Superior temporal gyrus (tissue), 1 donor: ENCODE data around the gene HRK.

Source experiments
- DNase-seq: peaks from one replicate; pipeline ENCODE4 v3.0.0-alpha.2; 2016; ENCODE audit errors: extremely low spot score

HRK gene

DNA sequence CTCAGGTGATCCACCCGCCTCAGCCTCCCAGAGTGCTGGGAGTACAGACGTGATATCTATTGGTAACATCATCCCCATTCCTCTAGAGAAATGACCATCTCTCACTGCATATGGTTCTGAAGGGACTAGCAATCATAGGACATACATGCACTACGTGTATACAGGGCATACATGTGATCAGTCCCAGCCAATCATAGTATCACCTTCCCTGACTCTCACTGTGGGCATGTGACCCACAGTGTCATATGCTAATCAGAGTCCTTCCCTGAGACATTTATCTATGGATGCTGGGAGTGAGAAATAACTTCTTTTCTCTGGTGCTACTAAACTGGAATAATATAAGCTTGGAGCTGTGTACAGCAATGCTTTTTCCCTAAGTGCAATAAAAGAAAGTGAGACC, 17.4 kb upstream of the HRK start:
- DNase-seq = no peak

DNA sequence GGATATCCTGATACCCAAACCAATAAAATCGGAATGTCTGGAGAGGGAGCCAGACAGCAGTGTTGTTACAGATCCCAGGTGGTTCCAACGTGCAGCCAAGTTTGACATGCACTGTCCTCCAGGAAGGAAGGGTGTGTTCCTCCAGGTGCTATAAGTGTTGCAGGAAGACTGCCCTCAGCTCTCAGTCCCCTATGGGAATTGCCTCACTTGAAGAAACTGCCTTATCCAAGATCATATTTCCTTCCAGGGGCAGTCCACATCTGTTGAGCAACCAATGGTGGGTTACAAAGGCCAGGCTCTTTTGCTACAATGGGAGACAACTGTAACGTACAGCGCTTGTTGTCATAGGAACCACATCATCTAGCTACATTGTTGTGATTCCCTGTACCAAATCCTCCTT, 16.2 kb upstream of the HRK start:
- no peak for DNase-seq

DNA sequence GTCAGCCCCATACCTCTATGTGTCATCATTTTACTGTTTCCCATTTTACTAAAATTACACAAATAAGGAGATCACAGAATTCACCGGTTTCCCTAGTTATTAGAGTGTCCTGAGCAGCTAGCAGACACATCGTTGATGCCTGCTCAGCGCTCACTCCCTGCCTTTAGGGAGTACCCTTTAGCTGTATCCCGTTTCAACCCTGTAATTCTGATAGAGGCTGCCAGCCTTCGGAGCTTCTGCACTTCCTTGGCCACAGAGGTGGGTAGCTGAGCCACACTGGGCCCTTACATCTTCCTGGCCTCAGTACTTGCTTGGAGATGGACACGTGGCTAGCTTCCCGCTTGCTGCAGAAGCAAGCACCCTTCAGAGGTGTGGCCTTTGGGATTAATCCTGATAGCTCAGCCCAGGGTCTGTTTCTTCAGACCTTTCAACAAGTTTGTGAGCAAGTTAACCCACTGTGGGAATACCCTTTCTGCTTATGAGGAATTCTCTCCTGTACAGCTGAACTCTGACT, 15.2 kb upstream of the HRK start:
- DNase-seq = no peak

DNA sequence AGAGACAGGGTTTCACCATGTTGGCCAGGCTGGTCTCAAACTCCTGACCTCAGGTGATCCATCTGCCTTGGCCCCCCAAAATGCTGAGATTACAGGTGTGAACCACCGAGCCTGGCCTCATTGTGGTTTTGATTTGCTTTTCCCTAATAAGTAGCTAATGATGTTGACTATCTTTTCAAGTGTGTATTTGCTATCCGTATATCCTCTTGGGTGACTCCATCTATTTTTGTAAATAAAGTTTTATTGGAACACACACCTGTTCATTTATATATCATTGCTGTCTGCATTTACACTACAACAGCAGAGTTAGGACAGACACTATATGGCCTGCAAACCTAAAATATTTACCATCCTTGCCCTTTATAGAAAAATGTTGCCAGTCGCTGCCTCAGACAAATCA, 13.7 kb upstream of the HRK start:
- DNase-seq = no peak

DNA sequence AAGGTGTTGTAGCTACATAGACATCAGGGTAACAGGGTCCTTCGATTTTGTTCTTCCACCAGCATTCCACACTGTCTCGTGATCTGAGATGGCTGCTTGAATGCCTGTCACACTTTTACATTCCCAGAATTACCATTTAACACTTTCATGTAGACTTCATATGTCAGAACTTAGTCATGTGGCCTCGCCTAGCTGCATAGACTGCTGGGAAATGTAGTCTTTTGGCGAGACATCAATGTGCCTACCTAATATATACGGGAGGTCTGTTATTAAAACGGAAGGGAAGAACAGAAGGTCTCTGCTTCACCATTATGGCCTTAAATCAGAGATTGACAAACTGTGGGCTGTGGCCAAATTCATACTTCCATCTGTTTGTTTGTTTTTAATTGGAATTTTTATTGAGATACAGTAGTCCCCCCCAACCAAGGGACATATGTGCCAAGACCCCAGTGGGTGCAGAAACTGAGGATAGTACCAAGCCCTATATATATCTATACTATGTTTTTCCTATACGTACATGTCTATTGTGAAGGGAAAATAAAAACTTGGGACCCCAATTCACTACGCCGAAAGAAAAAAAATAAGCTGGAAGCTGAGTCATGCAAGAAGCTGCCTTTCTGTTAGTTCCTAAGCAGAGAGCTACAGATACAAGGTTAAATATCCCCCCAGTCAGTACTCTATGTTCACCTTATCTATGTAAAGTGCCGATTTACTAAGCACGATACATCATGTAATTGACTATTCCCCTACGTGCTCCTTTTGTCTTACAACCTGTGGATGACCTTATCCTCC, 11.3 kb upstream of the HRK start:
- DNase-seq = no peak

DNA sequence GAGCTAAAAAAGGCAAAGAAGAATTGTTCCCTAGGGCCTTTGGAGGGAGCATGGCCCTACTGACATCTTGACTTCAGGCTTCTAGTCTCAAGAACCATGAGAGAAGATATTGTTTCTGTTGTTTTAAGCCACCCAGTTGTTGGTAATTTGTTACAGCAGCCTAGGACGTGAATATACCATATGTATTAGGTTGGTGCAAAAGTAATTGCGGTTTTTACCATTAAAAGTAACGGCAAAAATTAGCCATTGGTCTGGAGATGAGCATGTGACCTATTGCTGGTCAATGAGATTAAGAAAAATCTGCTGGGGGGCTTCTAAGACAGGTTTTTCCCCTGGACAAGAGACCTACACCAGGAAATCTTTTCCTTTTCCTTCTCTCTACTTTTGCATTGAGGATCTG, 9.8 kb upstream of the HRK start:
- DNase-seq = no peak

DNA sequence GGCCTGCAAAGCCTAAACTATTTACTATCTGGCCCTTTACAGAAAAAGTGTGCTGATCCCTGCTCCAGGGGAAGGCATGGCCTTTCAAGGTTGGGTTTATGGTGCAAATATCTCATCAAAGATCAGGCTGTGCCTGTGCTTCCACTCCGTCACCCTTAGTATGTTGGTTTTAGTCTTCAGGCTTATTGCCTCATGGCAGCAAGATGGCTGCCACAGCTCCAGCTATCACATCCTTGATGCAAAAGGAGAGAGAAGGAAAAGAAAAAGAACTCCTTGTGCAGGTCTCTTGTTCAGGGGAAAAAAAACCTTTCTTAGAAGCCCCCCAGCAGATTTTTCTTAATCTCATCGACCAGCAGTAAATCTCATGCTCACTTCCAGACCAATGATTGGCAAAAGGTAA, 9.1 kb upstream of the HRK start:
- DNase-seq = no peak

DNA sequence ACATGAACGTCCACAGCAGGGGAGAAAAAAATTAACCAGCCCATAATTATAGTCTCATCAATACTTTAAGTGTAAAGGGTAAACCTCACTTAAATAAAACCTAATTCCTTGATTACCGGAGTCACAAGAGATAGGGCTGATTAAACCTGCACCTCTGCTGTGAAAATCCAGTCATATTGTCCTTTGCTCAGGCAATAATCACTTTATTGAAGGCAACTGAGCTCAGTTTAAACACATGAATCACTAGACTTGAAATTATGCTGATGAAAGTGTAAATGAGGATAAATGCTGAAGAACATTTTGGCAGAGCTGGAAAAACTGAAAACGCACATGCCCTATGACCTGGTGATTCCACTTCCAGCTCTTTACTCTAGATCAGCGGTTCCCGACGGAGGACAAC, 6.7 kb upstream of the HRK start:
- DNase-seq = no peak

DNA sequence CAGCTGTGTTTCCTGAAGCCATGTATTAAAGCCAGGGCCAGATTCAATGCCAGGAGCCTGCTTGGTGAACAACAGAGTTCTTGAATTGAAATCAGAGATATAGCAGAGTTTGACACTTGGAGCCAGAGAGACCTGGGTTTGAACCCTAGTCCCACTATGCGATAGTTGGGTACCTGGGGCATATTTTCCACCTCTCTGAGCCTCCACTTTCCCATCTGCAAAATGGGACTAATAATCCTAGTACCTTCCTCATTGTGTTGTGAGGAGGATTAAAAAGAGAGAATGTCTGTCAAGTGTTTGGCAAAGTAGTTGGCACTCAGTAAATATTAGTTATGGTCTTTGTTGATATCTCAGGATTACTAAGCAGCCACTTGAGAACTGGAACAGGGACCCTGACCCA, 6.0 kb upstream of the HRK start:
- DNase-seq = no peak

DNA sequence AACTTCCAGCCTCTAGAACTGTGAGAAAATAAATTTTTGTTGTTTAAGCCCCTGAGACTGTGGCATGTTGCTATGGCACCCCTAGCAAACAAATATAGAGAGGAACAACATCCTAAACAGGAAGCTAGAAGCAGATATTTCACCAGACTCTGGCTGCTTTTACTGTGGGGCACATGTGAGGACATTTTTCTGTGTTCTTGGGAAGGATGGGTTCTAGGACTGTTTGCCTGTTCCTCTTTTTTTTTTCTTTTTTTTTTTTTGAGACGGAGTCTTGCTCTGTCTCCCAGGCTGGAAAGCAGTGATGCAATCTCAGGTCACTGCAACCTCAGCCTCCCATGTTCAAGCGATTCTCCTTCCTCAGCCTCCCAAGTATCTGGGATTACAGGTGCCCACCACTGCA, 4.2 kb upstream of the HRK start:
- no peak for DNase-seq

DNA sequence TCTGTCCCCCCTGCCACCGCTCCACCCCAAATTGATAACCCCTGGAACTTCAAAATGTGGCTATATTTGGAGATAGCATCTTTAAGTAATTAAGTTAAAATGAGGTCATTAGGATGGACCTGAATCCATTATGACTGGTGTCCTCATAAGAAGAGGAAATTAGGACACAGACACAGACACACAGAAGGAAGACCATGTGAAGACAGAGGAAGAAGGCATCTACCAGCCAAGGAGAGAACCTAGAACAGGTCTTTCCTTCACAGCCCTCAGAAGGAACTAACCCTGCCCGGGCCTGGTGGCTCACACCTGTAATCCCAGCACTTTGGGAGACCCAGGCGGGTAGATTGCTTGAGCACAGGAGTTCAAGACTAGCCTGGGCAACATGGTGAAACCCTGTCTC, 3.6 kb upstream of the HRK start:
- DNase-seq = no peak

DNA sequence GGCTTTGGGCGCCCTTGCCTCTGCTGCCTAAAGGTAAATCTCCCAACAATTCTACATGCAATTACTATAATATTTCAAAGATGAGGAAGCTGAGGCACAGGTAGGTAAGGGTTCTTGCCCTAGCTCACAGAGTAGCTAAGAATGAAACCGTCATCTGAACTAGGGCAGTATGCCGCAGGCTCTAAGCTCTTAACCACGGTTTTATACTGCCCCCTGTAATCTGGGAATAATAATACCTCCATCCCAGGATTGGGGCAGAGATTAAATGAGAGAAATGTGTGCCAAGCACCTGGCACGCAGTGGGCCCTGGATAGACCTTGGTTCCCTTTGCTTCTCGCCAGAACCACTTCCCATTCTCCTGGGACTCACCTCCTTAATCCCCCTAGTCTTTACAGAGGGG, 1.5 kb upstream of the HRK start:
- peak; percentile 72 for DNase-seq

DNA sequence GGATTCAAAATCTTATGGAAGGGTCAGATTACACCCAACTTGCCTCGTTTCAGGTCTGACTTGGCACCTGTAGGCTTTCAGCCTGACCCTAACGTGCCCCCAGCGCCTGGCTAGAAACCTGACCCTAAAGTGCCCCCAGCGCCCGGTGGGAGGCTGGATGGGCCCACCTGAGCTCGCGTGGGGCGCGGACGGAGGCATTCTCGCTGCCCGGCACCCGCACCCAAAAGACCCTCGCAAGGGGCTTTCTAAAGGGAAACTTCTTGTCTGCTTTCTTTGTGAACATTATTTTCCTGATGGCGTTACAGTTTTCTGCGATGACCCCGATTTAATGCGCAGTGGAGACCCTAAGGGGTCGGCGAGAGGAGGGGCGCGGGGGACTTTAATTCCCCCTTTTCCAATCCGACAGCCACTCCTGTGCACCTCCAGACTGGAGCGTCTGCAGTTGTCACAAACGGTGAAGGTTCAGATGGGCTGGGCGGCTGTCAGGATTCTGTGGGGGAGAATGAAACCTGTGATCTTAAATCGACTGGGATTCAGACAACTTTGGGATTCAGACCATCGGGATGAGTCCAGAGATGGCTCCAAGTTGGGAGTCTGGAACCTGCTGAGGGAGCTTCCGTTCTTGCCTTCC, 751 bp upstream of the HRK start:
- DNase-seq = no peak

DNA sequence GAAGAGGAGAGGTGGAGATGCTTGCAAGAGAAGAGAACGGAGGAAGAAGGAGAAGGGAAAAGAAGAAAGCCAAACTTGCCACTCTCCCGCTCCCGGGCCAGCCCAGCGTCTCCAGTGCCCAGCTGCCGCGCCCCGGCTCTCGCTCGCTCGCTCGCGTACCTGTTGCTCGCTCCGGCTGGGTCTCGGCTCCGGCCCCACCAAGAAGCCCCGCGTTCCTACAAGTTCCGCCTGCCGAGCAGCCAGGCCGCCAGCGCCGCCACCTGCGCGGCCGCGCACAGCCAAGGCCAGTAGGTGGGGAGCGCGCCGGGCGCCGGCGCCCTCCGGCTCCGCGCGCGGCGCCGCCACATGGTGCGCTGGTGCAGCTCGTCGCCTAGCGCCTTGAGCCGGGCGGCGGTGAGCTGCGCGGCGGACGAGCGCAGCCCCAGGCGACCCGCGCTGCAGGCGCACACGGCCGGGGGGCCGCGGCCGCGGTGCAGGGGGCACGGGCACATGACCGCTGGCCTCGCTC, 370 bp downstream of the HRK start:
- no peak for DNase-seq

DNA sequence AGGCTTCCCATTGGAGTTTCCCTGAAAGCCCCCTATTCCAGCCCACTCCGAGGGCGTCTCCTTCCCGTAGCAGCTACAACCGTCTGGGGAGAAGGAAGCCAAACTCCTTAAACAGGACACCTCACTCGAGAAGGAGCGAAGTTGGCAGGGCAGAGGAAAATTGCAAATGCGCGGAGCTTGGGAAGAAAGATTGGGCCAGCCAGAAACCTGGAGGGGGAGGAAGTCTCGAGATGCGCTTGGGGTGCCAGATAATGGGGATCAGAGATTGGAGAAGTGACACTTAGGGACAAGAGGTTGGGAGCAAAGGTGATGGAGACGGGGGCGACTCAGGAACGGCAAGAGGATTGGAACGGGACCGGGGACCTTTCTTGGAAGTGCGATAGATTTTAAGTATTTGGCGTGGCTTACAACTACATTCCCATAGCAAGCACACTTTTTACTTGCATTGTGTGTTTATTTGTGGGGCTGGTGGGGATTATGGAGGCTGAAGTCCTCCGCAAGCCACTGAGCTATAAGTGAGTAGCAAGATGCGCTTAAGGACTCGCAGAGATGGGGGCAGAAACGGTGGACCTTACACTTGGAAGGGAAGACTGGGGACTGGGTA, 926 bp downstream of the HRK start:
- DNase-seq = no peak

DNA sequence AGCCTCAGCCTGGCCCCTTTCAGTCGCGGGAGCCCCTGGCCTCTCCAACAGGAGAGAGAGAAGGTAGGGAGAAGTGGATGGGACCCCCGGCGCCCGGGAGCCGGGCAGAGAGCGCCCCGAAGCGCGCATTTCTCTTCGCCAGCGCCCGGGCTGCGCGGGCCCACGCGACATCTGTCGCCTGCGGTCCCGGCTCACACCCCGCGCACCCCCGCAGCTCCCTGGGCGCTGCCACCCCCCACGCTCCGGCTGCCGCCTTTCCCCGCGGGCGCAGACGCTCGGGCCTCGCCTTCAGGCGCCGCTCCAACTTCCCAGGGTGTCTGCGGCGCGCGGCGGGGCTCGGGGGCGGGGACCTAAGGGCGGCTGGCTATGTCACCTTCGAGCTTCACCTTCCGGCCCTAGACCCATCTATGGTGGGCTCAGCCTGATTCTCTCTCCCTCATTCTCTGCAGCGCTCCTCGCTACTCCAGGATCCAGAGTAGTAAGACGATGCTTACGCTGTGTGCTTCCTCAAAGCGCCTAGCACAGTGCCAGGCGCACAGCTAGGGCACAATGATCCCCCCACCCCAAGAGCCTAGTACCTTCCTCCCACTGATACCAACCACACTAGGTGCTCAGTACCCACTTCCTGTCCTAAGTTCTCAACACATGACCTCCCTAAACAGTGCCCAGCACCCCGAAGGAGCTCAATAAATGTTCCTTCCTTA, 1.6 kb downstream of the HRK start:
- DNase-seq = no peak

DNA sequence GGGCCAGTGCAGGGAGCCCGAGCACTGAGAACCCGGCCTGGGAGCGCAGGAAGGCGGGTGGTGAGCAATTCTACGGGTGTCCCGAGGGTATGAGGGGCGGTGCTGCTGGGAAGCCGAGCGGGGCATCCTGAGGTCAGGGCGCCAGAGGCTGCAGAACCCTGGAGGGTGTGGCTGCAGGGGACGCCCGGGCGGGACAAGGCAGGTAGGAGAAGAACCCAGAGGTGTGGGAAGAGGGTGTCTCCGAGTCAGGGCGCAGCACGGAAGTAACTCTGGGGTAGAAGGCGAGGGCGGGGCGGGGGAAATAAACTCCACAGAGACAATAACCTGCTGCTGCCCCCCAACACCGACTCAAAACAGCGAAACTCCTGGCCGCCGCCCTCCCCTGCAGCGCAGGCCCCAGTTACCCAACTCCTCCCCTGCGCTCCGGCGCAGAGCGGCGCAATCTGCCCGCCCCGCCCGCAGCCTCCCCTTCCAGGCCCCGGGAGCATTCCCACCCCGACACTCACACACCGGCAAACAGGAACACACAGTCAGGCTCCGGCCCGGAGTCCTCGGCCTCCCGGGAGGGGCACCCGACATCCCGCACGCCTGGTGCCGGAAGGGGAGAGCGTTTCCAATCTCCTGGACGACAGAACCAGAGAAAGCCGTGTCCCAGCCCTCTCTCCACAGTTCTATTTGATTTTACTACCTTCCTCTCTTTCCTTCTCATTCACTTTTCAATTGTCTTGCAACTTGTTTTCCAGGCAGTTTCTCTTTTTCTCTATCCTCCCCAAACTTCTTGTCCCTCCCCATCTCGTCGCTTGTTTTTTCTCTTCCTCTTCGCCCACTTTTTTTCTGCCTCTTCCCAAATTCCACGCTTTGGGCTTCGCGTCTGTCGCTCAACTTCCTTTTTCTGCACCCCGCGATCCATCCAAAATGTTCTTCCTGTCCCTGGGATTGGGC, 2.4 kb downstream of the HRK start:
- DNase-seq = no peak

DNA sequence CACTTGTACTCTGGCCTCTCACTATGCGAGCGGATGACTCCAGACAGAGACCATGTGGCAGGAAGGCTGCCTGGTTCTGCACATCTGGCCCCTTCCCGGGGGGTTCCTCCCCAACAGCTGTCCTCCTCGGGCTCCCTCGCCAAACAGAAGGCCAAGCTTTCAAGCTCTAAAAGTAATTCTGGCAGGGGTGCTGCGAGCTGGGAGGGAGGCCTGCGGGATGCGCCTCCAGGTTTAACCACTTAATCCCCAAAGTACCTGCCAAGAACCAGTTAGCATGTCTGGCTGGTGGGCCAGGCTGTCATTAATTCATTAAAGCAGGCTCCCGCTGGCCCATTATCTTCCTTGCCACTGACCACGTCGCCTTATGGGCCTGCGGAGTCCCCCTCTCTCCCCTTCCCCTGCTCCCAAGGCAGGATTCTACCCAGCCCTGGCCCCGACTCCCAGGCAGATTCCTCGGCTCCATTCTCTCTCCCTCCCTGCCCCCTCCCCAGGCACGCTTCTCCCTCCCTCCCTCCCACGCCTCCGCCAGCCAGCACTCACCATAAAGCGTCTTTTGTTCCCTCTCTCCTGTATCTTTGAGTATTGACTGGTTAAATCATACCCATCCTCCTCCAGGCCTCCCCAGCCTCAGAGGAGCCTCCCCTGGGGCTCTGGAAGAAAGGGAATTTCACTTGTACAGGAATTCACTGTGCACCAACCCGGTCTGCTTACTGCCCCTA, 4.9 kb downstream of the HRK start:
- no peak for DNase-seq

DNA sequence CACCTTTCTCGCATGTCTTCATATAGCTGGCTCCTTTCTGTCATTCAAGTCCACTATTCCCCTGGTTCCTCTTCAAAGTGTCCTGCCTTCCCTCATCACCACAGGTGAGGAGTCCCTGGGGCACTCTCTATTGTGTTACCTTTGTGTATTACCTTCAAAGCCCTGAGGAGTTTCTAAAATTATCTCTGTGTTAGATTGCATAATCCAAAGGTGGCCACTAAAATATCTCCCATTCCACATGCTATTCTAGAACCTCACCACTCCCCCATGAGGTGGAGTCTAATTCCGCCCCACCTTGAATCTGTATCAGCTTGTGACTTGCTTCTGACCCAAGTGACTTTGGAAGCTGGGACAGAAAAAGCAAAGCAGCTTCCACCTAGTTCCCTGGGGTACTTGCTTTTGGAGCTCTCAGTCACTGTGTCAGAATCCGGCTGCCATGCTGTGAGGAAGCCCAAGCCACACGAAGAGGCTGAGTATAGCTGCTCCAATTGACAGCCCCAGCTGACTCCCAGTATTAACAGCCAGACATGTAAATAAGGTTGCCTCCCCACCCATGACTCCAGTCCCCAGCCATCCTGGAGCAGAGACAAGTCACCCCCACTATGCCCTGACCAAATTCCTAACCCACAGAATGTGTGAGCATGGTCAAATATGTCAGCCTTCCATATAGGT, 6.8 kb downstream of the HRK start:
- no peak for DNase-seq

DNA sequence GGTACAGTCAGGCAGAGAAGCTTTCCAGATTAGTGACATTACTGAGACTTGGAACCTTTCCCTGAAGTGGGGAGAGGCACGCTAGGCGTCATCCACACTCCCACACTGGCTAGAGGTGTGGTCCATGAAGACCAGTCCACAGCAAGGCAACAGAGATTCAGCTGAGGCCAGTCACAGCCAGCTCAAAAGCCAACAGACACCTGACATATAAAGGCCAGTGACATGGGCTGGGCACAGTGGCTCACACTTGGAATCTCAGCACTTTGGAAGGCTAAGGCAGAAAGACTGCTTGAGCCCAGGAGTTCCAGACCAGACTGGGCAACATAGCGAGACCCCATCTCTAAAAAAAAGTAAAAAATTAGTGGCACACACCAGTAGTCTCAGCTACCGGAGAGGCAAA, 10.9 kb downstream of the HRK start:
- DNase-seq = no peak
